H9 (cell line): ENCODE measurements around the gene PHAF1. TPM values are rescaled to one million over a fixed set of nuclear protein-coding genes. Genes with fewer than 3 reads are reported as not detected.

Source experiments
- DNase-seq: peaks from one replicate; pipeline ENCODE4 v3.0.0-alpha.2; 2017
- H2AFZ ChIP-seq: one replicate; pipeline ENCODE4 v1.6.1; 2013; ENCODE audit warnings: mild to moderate bottlenecking, low read length, control low read depth, moderate library complexity
- H2AK5ac ChIP-seq: 2 replicates; pipeline ENCODE4 v1.6.1; 2013; ENCODE audit warnings: low read length, control low read depth, mixed read lengths; ENCODE audit not compliant: insufficient read length
- H2BK120ac ChIP-seq: one replicate; pipeline ENCODE4 v1.6.1; 2013; ENCODE audit warnings: low read depth, mild to moderate bottlenecking, low read length, control low read depth, inconsistent platforms; ENCODE audit not compliant: poor library complexity, severe bottlenecking
- H2BK12ac ChIP-seq: 2 replicates; pipeline ENCODE4 v1.6.1; 2013; ENCODE audit warnings: low read length, control low read depth, mixed read lengths, low read depth; ENCODE audit not compliant: insufficient read length
- H2BK15ac ChIP-seq: 2 replicates; pipeline ENCODE4 v1.6.1; 2013; ENCODE audit warnings: low read depth, low read length, control low read depth
- H2BK20ac ChIP-seq: one replicate; pipeline ENCODE4 v1.6.1; 2013; ENCODE audit warnings: low read depth, mild to moderate bottlenecking, low read length, control low read depth, inconsistent platforms; ENCODE audit not compliant: poor library complexity, severe bottlenecking
- H2BK5ac ChIP-seq: 2 replicates; pipeline ENCODE4 v1.6.1; 2013; ENCODE audit warnings: low read length, control low read depth, mixed read lengths; ENCODE audit not compliant: insufficient read length
- H3K14ac ChIP-seq: 2 replicates; pipeline ENCODE4 v1.6.1; 2013; ENCODE audit warnings: low read length, control low read depth; ENCODE audit not compliant: insufficient read depth
- H3K18ac ChIP-seq: 2 replicates; pipeline ENCODE4 v1.6.1; 2013; ENCODE audit warnings: low read depth, mild to moderate bottlenecking, mixed read lengths, low read length, control low read depth; ENCODE audit not compliant: insufficient read length
- H3K23ac ChIP-seq: 2 replicates; pipeline ENCODE4 v1.6.1; 2013; ENCODE audit warnings: low read length, control low read depth, mixed read lengths, low read depth; ENCODE audit not compliant: insufficient read length
- H3K23me2 ChIP-seq: 2 replicates; pipeline ENCODE4 v1.6.1; 2013; ENCODE audit warnings: low read depth, mild to moderate bottlenecking, mixed read lengths, low read length, control low read depth; ENCODE audit not compliant: insufficient read length, poor library complexity, severe bottlenecking
- H3K27ac ChIP-seq: 2 replicates; pipeline ENCODE4 v1.5.1; 2013; ENCODE audit warnings: low read length, control low read depth, mixed read lengths, low read depth; ENCODE audit not compliant: insufficient read length
- H3K27me3 ChIP-seq: 2 replicates; pipeline ENCODE4 v1.6.1; 2013; ENCODE audit warnings: low read length, control low read depth, inconsistent platforms; ENCODE audit not compliant: insufficient read depth
- H3K4ac ChIP-seq: 2 replicates; pipeline ENCODE4 v1.6.1; 2013; ENCODE audit warnings: low read depth, mild to moderate bottlenecking, control low read depth, inconsistent platforms, low read length, moderate library complexity
- H3K4me1 ChIP-seq: 2 replicates; pipeline ENCODE4 v1.6.1; 2013; ENCODE audit warnings: low read length, control low read depth, inconsistent platforms; ENCODE audit not compliant: insufficient read depth
- H3K4me2 ChIP-seq: 2 replicates; pipeline ENCODE4 v1.6.1; 2013; ENCODE audit warnings: low read length, control low read depth, mixed read lengths; ENCODE audit not compliant: insufficient read length, insufficient read depth
- H3K56ac ChIP-seq: 2 replicates; pipeline ENCODE4 v1.6.1; 2013; ENCODE audit warnings: low read depth, mild to moderate bottlenecking, mixed read lengths, low read length, control low read depth; ENCODE audit not compliant: insufficient read length
- H3K79me1 ChIP-seq: 2 replicates; pipeline ENCODE4 v1.6.1; 2013; ENCODE audit warnings: low read depth, mild to moderate bottlenecking, moderate library complexity, low read length, control low read depth, inconsistent platforms; ENCODE audit not compliant: insufficient read depth, poor library complexity, severe bottlenecking
- H3K79me2 ChIP-seq: 2 replicates; pipeline ENCODE4 v1.6.1; 2013; ENCODE audit warnings: low read length, control low read depth, inconsistent platforms; ENCODE audit not compliant: insufficient read depth
- H3K9ac ChIP-seq: 2 replicates; pipeline ENCODE4 v1.6.1; 2013; ENCODE audit warnings: low read length, control low read depth, mixed read lengths; ENCODE audit not compliant: insufficient read length; ENCODE audit errors: extremely low read depth
- H3K9me3 ChIP-seq: one replicate; pipeline ENCODE4 v1.6.1; 2013; ENCODE audit warnings: low read depth, low read length, inconsistent platforms; ENCODE audit not compliant: control insufficient read depth
- H3T11ph ChIP-seq: one replicate; pipeline ENCODE4 v1.6.1; 2013; ENCODE audit warnings: mild to moderate bottlenecking, low read length, control low read depth, inconsistent platforms
- H4K20me1 ChIP-seq: one replicate; pipeline ENCODE4 v1.6.1; 2013; ENCODE audit not compliant: control insufficient read depth, insufficient read length, insufficient read depth
- H4K5ac ChIP-seq: 2 replicates; pipeline ENCODE4 v1.6.1; 2013; ENCODE audit warnings: low read depth, mild to moderate bottlenecking, mixed read lengths, low read length, control low read depth; ENCODE audit not compliant: insufficient read length
- H4K8ac ChIP-seq: replicated peaks from 2 replicates; pipeline ENCODE4 v1.6.1; 2013; ENCODE audit warnings: low read length, control low read depth, mixed read lengths, low read depth; ENCODE audit not compliant: insufficient read length
- H4K91ac ChIP-seq: 2 replicates; pipeline ENCODE4 v1.6.1; 2013; ENCODE audit warnings: low read depth, mild to moderate bottlenecking, moderate library complexity, mixed read lengths, low read length, control low read depth; ENCODE audit not compliant: insufficient read length
- H3K27ac Mint-ChIP-seq, 3 experiments: 2 replicates in 2 of 3; 3 replicates in 1 of 3; pipeline ENCODE4 v1.8.0; 2020 to 2021; ENCODE audit warnings: mixed read lengths in 3 of 3, mild to moderate bottlenecking in 1 of 3, moderate library complexity in 1 of 3
- H3K27me3 Mint-ChIP-seq: 2 replicates; pipeline ENCODE4 v1.8.0; 2021; ENCODE audit warnings: low read depth, mild to moderate bottlenecking, moderate library complexity, mixed read lengths
- H3K36me3 Mint-ChIP-seq, 3 experiments: 2 replicates in 2 of 3; 3 replicates in 1 of 3; pipeline ENCODE4 v1.8.0; 2020 to 2021; ENCODE audit warnings: low read depth in 3 of 3, mixed read lengths in 3 of 3; ENCODE audit not compliant: insufficient read depth in 1 of 3
- H3K4me1 Mint-ChIP-seq, 2 experiments: 2 replicates each; pipeline ENCODE4 v1.8.0; 2020; ENCODE audit warnings: mixed read lengths in 2 of 2
- H3K4me3 Mint-ChIP-seq, 2 experiments: 2 replicates in 1 of 2; 3 replicates in 1 of 2; pipeline ENCODE4 v1.8.0; 2020 to 2021; ENCODE audit warnings: mild to moderate bottlenecking in 2 of 2, mixed read lengths in 2 of 2, moderate library complexity in 1 of 2
- H3K9me3 Mint-ChIP-seq, 2 experiments: 2 replicates in 1 of 2; 3 replicates in 1 of 2; pipeline ENCODE4 v1.8.0; 2020; ENCODE audit warnings: mild to moderate bottlenecking in 2 of 2, mixed read lengths in 2 of 2, moderate library complexity in 1 of 2
- CTCF ChIP-seq: fragments of 200-600 bp; sonication (generic); conservative IDR thresholded peaks from 3 replicates; pipeline ENCODE4 v1.8.0; 2021; ENCODE audit warnings: antibody characterized with exemption, mild to moderate bottlenecking
- WGBS: extraction: QIAGEN DNeasy Blood & Tissue Kit; methylation state at CpG from one replicate; pipeline ENCODE4 v1.1.7; 2013; ENCODE audit warnings: missing lambda C conversion rate, low lambda C conversion rate, mixed read lengths; ENCODE audit not compliant: insufficient read length; ENCODE audit errors: extremely low coverage; 5-methylcytosine and 5-hydroxymethylcytosine counted together
- total RNA-seq: library from RNA; stranded (reverse); gene quantifications from 2 replicates; pipeline ENCODE4 v1.2.1, GENCODE V29; 2021

PHAF1 gene
- total RNA-seq, 1 experiment from 2014 or later: 18.8 TPM

GRCh38 chr16:67098599-67098998 is 11.1 kb upstream of the PHAF1 start:
- Histone ChIP-seq H3T11ph (no peak overlapping the region), H3K9me3 (no peaks in the 10 kb centered on the region), H2BK12ac (no peak overlapping the region), H3K79me1 (no peaks in the 10 kb centered on the region), H2BK120ac (no peak overlapping the region), H2BK15ac (no peak overlapping the region), H3K4ac (no peak overlapping the region), H3K23ac (no peak overlapping the region), H2AFZ (no peak overlapping the region), H4K5ac (no peak overlapping the region), H2BK20ac (no peak overlapping the region), H4K8ac (no peak overlapping the region), H3K14ac (no peak overlapping the region), H3K18ac (no peak overlapping the region), H3K56ac (no peak overlapping the region), H3K4me2 (no peak overlapping the region), H3K27ac (no peak overlapping the region), H3K23me2 (no peaks in the 10 kb centered on the region), H2BK5ac (no peak overlapping the region), H4K91ac (no peak overlapping the region), H3K4me1 (no peaks in the 10 kb centered on the region), H2AK5ac (no peak overlapping the region), H3K79me2 (no peaks in the 10 kb centered on the region), H4K20me1 (no peaks in the 10 kb centered on the region), H3K27me3 (no peaks in the 10 kb centered on the region), H3K9ac (no peak overlapping the region)
- no peak for DNase-seq
- Mint-ChIP-seq H3K36me3 (peaks cover 0 to 8% (median 4%) of the 10 kb centered on the region in 3 experiments; a peak in 2 of 7 replicates), H3K27ac (no peak overlapping the region), H3K4me3 (no peak overlapping the region), H3K27me3 (no peaks in the 10 kb centered on the region), H3K4me1 (no peaks in the 10 kb centered on the region), H3K9me3 (no peaks in the 10 kb centered on the region; a peak in 1 of 5 replicates)
- no peak for TF ChIP-seq CTCF
- no CpG with 5 or more reads among the region's 2 CpGs for WGBS
